Osteoblast (primary cell): Measurements from ENCODE around the gene ANO10. TPM values are rescaled to one million over a fixed set of nuclear protein-coding genes. Genes with fewer than 3 reads are reported as not detected.
"Not testable (repeated sequence)": the region's sequence is repeated elsewhere in the genome, so short reads cannot be mapped to it uniquely, and the experiment has no call there.

Experiments used
- DNase-seq: peaks from one replicate; pipeline ENCODE4 v3.0.0; 2011; ENCODE audit warnings: low spot score, mixed read lengths; ENCODE audit not compliant: insufficient read length; ENCODE audit errors: missing footprints
- H2AFZ ChIP-seq: 2 replicates; pipeline ENCODE4 v1.6.0; 2011; ENCODE audit warnings: mild to moderate bottlenecking, low read length
- H3K27ac ChIP-seq: 2 replicates; pipeline ENCODE4 v1.5.1; 2011; ENCODE audit warnings: mild to moderate bottlenecking, low read depth, low read length, moderate library complexity
- H3K27me3 ChIP-seq: 2 replicates; pipeline ENCODE4 v1.6.0; 2012; ENCODE audit warnings: mild to moderate bottlenecking, control low read depth, inconsistent platforms, low read length, moderate library complexity; ENCODE audit not compliant: insufficient read depth
- H3K36me3 ChIP-seq: 2 replicates; pipeline ENCODE4 v1.5.1; 2011; ENCODE audit warnings: mild to moderate bottlenecking, low read length, control low read depth, moderate library complexity; ENCODE audit not compliant: insufficient read depth
- H3K4me1 ChIP-seq: 2 replicates; pipeline ENCODE4 v1.5.1; 2011; ENCODE audit warnings: mild to moderate bottlenecking, low read length, control low read depth, moderate library complexity; ENCODE audit not compliant: insufficient read depth
- H3K4me2 ChIP-seq: 2 replicates; pipeline ENCODE4 v1.6.0; 2011; ENCODE audit warnings: mild to moderate bottlenecking, low read length; ENCODE audit not compliant: insufficient read depth
- H3K4me3 ChIP-seq: fragments of 200-600 bp; sonication (generic); 3 replicates; pipeline ENCODE4 v1.5.1; 2012; ENCODE audit warnings: mild to moderate bottlenecking, low read length, inconsistent platforms; ENCODE audit not compliant: insufficient read depth
- H3K79me2 ChIP-seq: 2 replicates; pipeline ENCODE4 v1.6.0; 2012; ENCODE audit warnings: mild to moderate bottlenecking, low read length, control low read depth, inconsistent platforms; ENCODE audit not compliant: insufficient read depth
- H3K9me3 ChIP-seq: 2 replicates; pipeline ENCODE4 v1.5.1; 2011; ENCODE audit warnings: low read depth, low read length, control low read depth
- H4K20me1 ChIP-seq: 2 replicates; pipeline ENCODE4 v1.6.0; 2012; ENCODE audit warnings: mild to moderate bottlenecking, low read length, control low read depth; ENCODE audit not compliant: insufficient read depth
- CTCF ChIP-seq: IDR thresholded peaks from 2 replicates; pipeline ENCODE4 v1.5.1; 2011; ENCODE audit warnings: mild to moderate bottlenecking, low read depth, low read length, moderate library complexity; ENCODE audit errors: extremely low read depth
- total RNA-seq: library from RNA; depleted of rRNA; stranded (reverse); fragments of >200 nt; gene quantifications from 2 replicates; pipeline ENCODE4 v1.2.3, GENCODE V29; 2012

Gene ANO10
- total RNA-seq, 1 donor: 55.7 TPM

- Histone ChIP-seq H3K27me3 (no peaks in the 10 kb centered on the region), H3K27ac (no peak overlapping the region), H3K36me3 (no peaks in the 10 kb centered on the region), H4K20me1 (no peaks in the 10 kb centered on the region), H3K4me2 (no peak overlapping the region), H3K4me1 (no peaks in the 10 kb centered on the region), H2AFZ (no peak overlapping the region), H3K4me3 (no peak overlapping the region), H3K9me3 (no peaks in the 10 kb centered on the region), H3K79me2 (no peaks in the 10 kb centered on the region)
- DNase-seq: peak; percentile 29
- TF ChIP-seq CTCF: no peak
These were observed 258.9 kb downstream of the ANO10 start for GRCh38 chr3:43362961-43363360.

- DNase-seq: peak; percentile 70
- H2AFZ ChIP-seq: no peak overlapping the region
- no peaks in the 10 kb centered on the region for H3K79me2 ChIP-seq
- no peak for TF ChIP-seq CTCF
- H3K27me3 ChIP-seq: no peaks in the 10 kb centered on the region
- H4K20me1 ChIP-seq: no peaks in the 10 kb centered on the region
- no peak overlapping the region for H3K4me3 ChIP-seq
- H3K4me1 ChIP-seq: no peaks in the 10 kb centered on the region
- no peak overlapping the region for H3K27ac ChIP-seq
- no peaks in the 10 kb centered on the region for H3K36me3 ChIP-seq
- H3K9me3 ChIP-seq: no peaks in the 10 kb centered on the region
- no peak overlapping the region for H3K4me2 ChIP-seq
These were observed 259.6 kb downstream of the ANO10 start for GRCh38 chr3:43362183-43362582.

- Histone ChIP-seq H3K4me3 (no peak overlapping the region), H3K27me3 (no peaks in the 10 kb centered on the region), H2AFZ (no peak overlapping the region), H4K20me1 (no peaks in the 10 kb centered on the region), H3K36me3 (no peaks in the 10 kb centered on the region), H3K4me1 (no peaks in the 10 kb centered on the region), H3K27ac (no peak overlapping the region), H3K79me2 (no peaks in the 10 kb centered on the region), H3K9me3 (no peaks in the 10 kb centered on the region), H3K4me2 (no peak overlapping the region)
- no peak for DNase-seq
- TF ChIP-seq CTCF: no peak
These were observed 260.7 kb downstream of the ANO10 start for GRCh38 chr3:43361077-43361476.

- not testable (repeated sequence) for H2AFZ ChIP-seq, H3K79me2 ChIP-seq, H3K4me2 ChIP-seq, H3K36me3 ChIP-seq, DNase-seq, H3K4me1 ChIP-seq, H4K20me1 ChIP-seq, H3K27me3 ChIP-seq, H3K4me3 ChIP-seq, H3K9me3 ChIP-seq, H3K27ac ChIP-seq
These were observed 265.8 kb downstream of the ANO10 start for GRCh38 chr3:43356033-43356432.
